ENCODE results near the gene SHMT1.
"Not testable (repeated sequence)": the region's sequence is repeated elsewhere in the genome, so short reads cannot be mapped to it uniquely, and the experiment has no call there.

Gene SHMT1

DNA sequence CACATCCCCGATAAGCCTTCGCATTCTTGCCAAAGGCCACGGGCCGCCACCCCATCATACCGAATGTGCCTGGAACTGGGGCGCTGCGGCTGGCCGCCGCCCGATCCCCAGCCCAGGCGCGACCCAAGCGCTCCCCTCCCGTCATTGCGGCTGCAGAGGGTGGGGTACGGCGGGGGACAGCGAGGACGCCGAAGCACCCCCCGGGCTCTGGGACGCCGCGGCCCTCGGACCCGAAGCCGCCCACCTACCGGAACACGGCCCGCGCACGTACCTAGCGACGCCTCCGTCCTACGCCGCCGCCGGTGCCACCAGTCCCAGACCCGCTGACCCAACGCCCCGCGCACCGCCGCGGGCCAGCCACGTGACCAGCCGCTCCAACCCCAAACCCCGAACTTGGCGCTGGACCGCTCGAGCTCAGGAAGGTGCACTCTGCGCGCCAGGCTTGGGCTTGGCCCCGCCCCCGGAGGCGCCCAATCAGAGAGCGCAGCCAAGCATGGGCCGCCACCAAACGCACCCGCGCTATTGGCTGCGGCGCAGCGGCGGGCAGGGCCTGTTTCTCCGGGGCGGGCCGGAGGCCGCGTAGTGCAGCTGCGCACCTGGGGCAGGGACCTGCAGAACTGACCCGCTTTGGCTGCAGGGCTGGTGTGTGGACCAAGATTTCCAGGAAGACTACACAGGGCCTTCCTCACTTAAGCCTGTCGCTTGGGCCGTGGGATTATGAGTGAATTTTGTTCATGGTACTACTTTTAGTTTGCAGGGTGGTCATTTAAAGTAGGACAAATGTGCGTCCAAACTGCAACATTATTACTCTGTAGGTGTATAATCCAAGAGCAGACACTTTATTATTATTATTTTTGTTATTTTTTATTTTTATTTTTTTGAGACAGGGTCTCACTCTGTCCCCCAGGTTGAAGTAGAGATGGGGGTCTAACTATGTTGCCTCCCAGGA lies at the start of gene SHMT1:
Gene SHMT1 (minus strand): TSS at position 450 of the 949 bp plus-strand sequence. CDS start 7,569 bp downstream, outside the sequence.
- peak; percentile 88 for DNase-seq (ENCODE audit: low spot score)

DNA sequence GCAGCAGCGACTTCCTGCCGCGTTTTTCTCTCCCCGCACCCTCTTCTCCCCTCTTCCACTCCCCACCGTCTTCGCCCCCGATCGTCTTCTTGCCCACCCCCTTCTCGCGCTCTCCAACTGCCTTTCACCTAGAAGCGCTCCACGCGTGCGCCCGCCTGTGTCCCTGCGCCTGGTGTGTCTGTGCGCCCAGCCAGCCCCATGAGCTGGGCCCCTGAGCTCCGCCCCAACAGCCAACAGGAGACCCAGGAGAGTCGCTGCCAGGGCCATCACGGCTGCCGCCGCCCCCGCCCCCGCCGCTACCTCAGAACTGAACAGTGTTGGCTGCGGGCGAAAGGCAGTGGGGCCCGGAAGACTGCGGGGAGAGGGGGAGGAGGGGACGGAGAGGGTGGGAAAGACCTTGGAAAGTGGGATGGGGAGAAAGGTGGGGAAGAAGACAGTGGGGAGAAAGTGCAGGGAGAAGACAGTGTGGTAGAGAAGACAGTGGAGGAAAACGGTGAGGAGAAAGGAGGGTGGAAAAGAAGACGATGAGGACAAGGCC lies 48.7 kb upstream of the SHMT1 start:
- DNase-seq (ENCODE audit: low spot score) = not testable (repeated sequence)

DNA sequence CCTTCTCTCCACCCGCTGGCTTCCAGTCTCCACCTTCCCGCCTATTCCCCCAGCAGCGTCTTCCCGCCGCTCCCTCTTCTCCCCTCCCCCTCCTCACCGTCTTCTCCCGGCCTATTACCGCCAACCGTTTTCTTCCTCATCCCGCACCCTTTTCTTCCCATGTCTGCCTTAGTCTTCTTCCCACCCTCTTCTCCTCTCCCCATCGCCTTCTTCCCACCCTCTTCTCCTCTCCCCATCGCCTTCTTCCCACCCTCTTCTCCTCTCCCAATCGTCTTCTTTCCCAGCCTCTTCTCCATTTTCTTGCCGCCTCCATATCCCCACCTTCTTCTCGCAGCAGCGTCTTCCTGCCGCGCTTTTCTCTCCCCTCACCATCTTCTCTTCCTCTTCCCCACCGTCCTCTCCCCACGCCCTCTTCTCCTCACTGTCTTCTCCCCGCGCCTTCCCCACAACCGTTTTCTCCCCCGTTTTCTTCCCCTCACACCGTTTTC lies 48.1 kb upstream of the SHMT1 start:
- not testable (repeated sequence) for DNase-seq (ENCODE audit: low spot score)

DNA sequence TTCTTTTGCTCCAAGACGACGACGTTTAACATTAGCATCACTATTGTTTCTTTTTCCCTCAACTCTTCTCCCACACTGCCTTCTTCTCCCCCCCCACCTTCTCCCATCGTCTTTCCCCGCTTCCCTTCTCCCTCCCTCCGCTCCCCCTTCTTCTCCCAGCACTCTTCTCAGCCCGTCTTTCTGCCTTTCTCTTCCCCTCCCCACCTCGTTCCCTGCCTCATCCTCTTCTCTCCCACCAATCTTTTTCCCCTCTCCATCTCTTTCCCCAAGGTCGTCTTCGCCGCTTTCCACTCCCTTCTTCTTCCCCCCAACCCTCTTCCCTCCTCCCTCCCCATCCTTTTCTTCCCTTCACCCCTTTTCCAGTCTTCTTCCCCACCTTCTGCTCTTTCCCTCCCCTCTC lies 47.4 kb upstream of the SHMT1 start:
- not testable (repeated sequence) for DNase-seq (ENCODE audit: low spot score)

DNA sequence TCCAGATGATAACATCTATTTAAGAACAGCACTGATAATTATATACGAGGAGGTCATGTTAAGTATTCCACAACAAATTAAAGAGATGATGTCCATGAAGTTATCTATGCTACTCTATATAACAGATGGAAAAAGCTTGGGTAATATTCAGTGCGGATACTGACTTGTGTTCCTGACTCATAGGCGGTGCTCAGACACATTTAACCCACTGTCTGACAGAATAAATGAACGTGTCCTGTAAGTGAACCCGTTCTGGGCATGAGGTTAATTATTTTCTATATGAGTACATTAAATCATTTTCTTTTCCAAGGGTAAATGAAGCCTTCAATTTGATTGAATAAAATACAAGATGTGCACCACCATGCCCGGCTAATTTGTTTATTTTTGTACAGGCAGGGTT lies 46.0 kb upstream of the SHMT1 start:
- DNase-seq (ENCODE audit: low spot score) = not testable (repeated sequence)

DNA sequence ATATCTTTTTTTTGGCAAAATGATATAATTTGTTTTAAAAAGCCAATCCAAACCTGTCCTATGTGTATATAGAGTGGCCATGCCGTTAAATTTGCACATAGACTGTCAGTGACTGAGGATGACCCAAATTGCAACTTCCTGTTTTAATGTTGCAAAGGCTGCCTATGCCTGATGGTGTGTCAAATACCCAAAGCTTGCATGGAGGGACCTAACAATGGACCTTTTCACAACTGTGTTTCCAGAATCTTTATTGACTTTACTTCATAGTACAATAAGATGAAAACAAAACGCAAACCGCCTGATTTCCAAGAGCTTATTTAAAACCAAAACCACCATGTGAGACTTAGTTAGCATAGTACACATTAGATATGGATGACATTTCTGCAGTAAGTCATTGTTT lies 45.6 kb upstream of the SHMT1 start:
- not testable (repeated sequence) for DNase-seq (ENCODE audit: low spot score)

DNA sequence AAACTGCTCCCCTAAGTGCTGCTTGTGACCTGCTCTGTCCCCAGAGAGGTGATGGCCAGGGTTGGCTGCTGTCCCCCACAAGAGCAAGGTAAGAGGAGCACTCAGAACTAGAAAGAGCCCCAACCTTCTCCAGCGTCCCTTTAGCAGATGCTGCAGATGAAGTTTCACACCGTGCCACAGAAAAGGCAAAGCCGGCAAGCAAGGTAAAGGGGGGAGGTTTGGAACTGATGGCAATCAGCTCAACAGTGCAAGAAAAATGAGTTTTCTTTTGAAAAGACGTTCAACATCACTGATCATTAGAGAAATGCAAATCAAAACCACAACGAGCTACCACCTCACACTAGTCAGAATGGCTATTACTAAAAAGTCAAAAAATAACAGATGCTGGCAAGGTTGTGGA lies 40.3 kb upstream of the SHMT1 start:
- DNase-seq (ENCODE audit: low spot score) = not testable (repeated sequence)

DNA sequence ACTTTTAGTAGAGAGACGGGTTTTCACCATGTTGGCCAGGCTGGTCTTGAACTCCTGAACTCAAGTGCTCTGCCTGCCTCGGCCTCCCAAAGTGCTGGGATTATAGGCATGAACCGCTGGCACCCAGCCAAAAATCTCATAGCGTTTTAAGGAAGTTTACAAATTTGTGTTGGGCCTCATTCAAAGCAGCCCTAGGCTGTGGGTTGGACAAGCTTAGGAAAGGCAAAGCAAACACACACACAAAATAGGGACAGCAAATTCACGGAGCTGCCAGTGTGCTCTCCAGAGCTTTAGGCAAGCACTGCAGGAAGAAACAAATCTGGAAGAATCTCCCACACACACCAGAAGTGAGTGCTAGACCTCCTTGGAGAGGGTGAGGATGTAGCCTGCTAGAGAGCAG lies 39.8 kb upstream of the SHMT1 start:
- not testable (repeated sequence) for DNase-seq (ENCODE audit: low spot score)

DNA sequence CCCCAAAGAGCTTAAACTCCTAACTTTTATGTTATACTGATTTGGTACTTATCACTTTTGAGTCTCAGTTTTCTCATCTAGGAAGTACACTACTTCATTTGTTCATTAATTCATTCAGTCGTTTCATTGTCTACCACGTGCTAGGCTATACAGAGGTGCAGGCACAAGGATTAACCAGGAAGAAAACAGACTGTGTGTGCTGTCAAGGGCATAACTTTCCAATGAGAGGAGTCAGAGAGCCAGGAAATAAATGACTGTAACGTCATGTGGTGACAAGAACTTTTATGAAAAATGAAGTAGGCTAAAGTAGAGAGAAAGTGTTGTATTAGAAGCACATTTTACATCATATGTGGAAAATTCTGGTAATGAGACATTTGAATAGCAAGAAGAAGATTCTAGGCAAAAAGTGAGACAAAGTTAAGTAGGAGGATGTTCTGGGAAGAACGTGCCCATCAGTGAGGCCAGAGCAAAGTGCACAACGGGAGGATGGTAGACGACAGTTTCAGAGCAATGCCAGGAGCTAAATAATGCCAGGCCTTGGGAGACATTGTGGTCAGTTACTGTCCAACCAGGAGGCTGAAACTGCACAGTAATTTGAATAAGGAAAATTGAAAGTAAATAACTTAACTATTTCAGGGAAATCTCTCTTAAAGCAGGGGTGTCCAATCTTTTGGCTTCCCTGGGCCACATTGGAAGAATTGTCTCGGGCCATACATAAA lies 38.7 kb upstream of the SHMT1 start:
- DNase-seq (ENCODE audit: low spot score) = not testable (repeated sequence)

DNA sequence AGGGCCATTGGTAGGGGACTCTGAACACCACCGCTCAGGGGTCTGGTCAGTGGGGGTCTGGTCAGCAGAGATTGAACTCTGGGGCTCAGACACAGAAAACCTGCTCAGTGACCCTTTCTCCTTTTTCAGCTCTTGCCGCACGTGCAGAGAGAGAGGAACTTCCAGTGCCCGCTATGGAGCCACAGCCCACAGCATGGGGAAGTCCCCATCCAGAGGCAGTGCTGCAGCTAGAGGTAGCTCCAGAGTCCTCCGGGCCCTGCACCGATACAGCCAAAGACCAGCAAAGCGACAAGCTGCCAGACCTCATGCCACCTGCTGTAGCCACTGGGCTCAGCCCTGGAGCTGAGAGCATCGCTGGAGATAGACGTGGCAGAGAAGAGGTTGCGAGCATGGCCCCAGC lies 25.4 kb upstream of the SHMT1 start:
- DNase-seq (ENCODE audit: low spot score) = not testable (repeated sequence)

DNA sequence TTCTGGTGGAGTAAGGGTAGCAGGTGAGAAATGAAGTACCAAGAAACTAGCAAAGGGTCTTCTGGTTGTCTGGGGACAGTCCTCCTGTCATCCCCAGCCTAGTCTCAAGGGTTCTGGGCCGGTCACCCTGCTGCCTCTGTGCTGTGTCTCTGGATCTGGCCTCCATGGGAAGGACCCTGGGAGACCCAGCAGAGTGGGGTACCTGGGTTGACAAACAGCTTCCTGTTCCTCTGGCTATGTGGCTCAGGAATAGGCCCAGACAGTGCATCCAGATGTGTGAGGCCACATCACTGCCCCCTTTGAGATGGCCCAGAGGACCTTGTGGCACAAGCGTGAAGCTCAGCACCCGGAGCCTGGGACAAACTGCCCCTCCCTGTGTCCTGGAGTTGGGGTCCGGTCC lies 24.9 kb upstream of the SHMT1 start:
- DNase-seq (ENCODE audit: low spot score) = not testable (repeated sequence)

DNA sequence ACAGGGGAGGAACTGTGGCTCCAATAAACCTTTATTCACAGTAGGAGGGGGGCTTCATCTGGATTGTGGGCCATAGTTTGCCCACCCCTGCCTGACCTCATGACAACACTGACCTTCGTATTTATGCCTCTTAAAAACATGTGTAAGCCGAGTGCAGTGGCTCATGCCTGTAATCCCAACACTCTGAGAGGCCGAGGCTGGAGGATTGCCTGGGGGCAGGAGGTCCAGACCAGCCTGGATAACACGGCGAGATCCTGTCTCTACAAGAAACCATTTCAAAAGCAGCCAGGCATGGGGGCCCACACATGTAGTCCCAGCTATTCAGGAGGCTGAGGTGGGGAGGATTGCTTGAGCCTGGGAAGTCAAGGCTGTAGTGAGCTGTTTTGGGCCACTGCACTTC lies 24.2 kb upstream of the SHMT1 start:
- DNase-seq (ENCODE audit: low spot score) = not testable (repeated sequence)

DNA sequence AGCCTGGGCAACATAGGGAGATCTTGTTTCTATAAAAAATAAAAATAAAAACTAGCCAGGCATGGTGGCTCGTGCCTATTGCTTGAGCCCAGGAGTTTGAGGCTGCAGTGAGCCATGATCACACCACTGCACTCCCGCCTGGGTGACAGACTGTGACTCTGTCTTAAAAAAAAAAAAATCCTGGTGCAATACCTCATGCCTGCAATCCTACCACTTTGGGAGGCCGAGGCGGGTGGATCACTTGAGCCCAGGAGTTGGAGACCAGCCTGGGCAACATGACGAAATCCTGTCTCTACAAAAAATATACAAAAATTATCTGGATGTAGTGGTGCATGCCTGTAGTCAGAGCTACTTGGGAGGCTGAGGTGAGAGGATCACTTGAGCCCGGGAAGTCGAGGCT lies 20.9 kb upstream of the SHMT1 start:
- DNase-seq (ENCODE audit: low spot score) = not testable (repeated sequence)

DNA sequence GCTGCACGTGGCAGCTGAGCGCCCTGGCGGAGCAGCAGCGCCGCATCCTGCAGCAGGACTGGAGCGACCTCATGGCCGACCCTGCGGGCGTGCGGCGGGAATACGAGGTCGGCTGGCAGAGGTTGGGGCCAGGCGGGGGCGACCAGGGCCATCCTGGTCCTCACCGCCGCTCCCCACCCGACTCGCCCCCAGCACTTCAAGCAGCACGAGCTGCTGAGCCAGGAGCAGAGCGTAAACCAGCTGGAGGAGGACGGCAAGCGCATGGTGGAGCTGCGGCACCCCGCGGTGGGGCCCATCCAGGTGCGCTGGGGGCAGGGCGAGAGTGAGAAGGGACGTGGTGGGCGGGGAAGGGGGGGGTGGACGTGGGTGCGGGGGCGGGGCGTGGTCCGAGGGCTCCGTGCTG lies 19.7 kb upstream of the SHMT1 start:
- DNase-seq (ENCODE audit: low spot score) = not testable (repeated sequence)

DNA sequence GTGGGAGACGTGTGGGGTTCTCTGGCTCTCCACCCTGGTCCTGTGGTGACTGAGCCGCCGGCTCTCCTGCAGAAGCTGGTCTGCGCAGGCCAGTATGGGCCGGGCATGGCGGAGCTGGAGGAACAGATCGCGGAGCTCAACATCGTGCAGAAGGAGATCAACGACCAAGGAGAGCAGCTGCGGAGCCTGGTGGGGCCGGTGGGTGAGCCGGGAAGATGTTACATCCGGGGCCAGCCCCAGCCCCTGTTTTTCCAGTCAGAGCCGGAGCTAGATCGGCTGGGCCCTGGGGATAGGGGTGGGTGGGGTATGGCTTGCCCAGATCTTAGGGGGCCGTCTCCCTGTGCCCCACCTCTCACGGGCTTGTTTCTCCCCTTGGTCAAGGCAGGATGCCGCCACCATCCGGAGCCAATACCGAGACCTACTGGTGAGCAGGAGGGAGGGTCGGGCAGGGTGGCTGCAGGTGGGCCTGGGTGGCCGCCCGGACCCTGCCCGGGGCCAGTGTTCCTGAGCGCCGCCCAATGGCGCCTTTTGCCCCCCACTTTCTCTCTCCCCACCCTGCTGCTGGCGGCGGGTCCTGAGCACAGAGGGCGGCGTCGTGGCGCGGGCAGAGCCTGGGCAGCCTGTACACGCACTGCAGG lies 19.2 kb upstream of the SHMT1 start:
- DNase-seq (ENCODE audit: low spot score) = no peak

DNA sequence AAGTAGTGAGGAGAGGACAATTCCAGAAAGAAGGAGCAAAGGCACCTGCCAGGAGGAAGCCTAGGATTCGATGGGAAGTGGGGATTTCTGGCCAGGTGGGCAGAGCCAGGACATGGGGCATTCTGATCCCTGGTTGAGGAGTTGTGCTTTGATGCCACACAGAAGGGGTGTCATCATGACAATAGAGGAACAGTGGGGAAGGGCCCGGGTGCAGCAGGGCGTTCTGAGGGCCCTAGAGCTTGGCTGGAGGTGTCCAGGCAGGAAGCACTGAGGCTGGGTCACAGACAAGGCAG lies 18.5 kb upstream of the SHMT1 start:
- no peak for DNase-seq (ENCODE audit: low spot score)

DNA sequence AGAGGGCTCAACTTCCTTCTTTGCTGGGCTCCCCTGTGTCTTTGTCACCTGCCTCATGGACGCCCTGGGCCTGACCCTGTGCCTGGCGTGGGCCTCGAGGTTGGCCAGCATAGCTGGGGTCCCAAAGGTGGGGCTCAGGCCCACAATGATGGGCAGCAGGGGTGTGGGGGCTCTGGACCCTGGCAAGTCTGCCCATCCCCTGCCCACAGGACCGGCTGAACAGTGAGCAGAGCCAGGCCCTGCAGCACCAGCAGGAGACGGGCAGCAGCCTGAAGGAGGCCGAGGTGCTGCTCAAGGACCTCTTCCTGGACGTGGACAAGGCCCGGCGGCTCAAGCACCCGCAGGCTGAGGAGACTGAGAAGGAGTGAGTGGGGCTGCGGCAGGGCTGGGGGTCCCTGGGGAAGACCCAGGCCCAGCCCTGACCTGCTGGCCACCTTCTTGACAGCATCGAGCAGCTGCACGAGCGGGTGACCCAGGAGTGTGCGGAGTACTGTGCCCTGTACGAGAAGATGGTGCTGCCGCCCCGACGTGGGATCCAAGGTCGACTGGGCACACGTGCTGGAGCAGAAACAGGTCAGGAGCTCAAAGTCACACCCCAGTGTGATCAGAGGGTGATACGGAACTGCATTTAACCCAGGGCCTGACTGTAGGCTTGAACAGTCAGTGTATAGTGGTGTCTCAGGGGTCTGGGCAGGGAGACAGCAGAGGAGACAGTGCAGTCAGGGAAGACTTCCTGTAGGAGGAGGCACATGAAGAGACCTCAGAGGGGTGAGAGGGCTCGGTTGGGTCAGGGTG lies 18.0 kb upstream of the SHMT1 start:
- DNase-seq (ENCODE audit: low spot score) = no peak

DNA sequence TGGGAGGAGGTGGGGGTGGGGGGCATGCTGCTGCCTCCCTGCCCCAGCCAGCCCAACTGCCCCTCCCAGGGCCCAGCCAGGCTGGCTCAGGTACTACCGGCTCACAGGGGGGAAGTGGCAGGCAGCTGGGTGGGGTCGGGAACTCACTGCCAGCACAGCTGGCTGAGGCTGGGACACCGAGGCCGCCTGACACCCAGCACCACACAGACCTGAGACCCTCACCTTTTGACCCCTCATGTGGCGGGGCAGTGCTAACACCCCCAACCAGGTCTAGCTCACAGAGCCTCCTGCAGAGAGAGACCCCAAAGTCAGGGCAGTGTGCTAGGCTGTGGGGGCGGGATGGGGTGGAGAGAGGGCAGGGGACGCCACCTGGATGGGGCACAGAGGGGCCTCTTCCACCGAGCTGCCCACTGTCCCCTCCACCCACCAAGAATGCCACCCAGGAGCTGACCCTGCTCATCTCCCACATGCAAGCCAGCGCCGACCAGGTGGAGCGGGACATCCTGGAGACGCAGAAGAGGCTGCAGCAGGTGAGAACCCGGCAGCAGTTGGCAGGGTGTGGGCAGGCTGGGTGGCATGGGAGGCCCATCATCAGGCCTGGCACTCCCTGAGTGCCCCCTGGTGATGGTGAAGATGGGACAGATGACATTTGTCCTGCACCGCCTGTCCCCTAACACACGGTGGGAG lies 17.3 kb upstream of the SHMT1 start:
- no peak for DNase-seq (ENCODE audit: low spot score)

DNA sequence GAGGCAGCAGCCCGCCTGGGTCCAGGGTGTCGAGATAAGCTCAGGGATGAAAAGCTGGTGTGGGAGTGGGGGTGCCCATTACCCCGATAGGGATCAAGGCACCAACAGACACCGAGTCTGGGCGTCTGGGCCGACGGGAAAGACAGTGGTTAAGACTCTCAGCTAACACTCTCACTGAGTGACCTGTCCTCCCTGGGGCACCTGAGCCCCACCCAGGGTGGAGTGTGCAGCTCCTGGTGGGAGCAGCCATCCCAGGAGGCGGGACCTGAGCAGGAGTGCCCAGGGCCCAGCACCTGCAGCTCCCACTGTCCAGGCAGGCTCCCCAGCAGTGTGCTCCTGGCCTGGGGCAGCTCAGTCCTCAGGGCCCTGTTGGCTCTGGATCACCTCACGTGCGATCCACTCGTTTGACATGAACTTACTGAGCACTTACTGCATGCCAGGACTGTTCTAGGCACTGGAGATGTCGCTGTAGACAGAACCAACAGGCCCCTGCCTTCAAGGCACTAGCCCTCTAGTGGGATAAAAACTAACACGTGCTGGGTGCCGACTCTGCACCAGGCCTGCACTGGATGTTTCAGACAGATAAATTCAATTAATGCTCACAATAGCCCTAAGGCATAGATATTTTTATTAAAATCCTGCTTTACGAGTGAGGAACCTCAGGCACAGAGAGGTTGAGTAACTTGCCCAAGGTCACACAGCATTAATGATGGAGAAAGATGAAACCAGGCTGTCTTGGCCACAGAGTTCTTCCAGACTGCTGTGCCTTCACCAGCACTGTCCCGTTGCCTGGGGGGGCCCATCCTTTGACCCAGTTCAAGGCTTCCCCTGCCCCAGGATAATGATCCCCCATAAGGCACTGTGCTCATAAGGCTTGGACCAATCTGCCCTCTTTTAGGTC lies 16.1 kb upstream of the SHMT1 start:
- no peak for DNase-seq (ENCODE audit: low spot score)

DNA sequence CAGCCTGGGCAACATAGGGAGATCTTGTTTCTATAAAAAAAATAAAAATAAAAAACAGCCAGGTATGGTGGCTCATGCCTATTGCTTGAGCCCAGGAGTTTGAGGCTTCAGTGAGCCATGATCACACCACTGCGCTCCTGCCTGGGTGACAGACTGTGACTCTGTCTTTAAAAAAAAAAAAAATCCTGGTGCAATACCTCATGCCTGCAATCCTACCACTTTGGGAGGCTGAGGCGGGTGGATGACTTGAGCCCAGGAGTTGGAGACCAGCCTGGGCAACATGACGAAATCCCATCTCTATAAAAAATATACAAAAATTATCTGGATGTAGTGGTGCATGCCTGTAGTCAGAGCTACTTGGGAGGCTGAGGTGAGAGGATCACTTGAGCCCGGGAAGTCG lies 15.3 kb upstream of the SHMT1 start:
- not testable (repeated sequence) for DNase-seq (ENCODE audit: low spot score)
